GM12875 (cell line): Measurements from ENCODE around the gene ZNF460.

ENCODE experiments used
- H3K4me3 ChIP-seq: one replicate; pipeline ENCODE4 v1.5.1; 2011; ENCODE audit warnings: low read depth, low read length, control low read depth
- TF ChIP-seq, protein P1 (sequence below): IDR thresholded peaks from 2 replicates; pipeline ENCODE4 v1.5.1; 2011; ENCODE audit warnings: low read depth, mild to moderate bottlenecking, control low read depth, inconsistent platforms, low read length, moderate library complexity, borderline replicate concordance; ENCODE audit not compliant: insufficient read depth

ZNF460 gene

DNA sequence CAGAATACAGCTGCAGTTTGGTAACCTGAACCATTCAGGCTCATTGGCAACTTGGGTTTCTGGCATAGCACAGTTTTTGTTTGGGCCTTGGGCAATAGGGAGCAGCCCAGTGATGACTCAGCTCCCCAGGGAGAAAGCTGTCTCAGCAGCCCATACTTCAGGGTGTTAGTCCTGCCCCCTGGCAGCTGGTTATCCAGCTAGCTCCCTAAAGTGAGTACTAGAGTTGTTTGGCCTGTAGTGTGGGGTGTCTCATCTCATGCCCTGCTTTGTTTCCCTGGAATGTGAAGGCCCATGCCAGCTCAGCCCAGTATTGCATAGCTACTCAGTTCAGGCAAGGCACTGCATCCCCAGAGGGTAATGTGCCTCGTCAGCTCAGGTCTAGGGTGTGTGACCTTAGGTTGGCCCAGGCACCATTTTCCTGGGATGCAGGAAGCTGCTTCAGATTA lies 21.8 kb downstream of the ZNF460 start:
- no peak overlapping the region for H3K4me3 ChIP-seq
- TF ChIP-seq, protein P1, sequence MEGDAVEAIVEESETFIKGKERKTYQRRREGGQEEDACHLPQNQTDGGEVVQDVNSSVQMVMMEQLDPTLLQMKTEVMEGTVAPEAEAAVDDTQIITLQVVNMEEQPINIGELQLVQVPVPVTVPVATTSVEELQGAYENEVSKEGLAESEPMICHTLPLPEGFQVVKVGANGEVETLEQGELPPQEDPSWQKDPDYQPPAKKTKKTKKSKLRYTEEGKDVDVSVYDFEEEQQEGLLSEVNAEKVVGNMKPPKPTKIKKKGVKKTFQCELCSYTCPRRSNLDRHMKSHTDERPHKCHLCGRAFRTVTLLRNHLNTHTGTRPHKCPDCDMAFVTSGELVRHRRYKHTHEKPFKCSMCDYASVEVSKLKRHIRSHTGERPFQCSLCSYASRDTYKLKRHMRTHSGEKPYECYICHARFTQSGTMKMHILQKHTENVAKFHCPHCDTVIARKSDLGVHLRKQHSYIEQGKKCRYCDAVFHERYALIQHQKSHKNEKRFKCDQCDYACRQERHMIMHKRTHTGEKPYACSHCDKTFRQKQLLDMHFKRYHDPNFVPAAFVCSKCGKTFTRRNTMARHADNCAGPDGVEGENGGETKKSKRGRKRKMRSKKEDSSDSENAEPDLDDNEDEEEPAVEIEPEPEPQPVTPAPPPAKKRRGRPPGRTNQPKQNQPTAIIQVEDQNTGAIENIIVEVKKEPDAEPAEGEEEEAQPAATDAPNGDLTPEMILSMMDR, result no peak

GRCh38 chr19:57302727-57303401 lies 22.6 kb downstream of the ZNF460 start:
- TF ChIP-seq, protein P1, result no peak
- H3K4me3 ChIP-seq, result no peak overlapping the region

GRCh38 chr19:57305056-57305455 lies 24.8 kb downstream of the ZNF460 start:
- TF ChIP-seq, protein P1, result no peak
- no peak overlapping the region for H3K4me3 ChIP-seq

DNA sequence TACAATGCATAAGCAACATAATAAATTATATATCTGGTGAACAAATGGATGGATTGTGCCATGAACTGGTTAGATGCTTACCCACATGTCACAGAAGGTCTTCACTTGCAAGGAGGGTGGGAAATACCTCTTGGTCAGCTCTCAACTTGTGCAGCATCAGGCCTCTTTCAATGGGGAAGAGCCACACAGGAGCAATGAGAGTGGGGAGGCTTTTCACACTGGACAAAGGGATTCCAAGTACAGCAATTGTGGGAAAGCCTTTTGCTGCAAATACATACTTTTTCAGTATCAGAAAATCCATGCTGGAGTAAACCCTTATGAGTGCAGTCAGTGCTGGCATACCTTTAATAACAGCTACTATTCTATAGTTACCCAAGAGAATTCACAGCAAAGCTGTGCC lies 28.2 kb downstream of the ZNF460 start:
- no peak overlapping the region for H3K4me3 ChIP-seq
- TF ChIP-seq, protein P1, result no peak

DNA sequence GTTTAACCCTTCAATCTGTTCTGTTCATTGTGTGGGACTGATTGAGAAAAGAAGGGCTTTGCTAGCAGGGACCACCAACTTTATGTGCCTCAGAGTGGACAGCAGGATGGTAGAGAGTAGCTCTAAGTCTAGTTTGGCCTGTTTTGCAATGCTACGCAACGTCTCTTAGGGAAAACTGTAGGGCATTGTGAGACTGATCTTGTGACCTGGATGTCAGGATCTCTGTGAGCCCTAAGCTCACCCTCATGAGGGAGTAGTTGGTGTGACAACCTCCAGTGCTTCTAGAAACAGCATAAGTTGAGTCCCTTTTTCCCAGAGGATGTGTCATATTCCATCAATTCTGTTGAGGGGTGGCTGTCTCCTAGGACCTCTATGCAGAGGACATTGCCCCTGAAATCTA lies 30.5 kb downstream of the ZNF460 start:
- TF ChIP-seq, protein P1, result no peak
- no peak overlapping the region for H3K4me3 ChIP-seq

- H3K4me3 ChIP-seq, result no peak overlapping the region
- TF ChIP-seq, protein P1, result no peak
These were observed 33.9 kb downstream of the ZNF460 start for GRCh38 chr19:57314146-57314545.

DNA sequence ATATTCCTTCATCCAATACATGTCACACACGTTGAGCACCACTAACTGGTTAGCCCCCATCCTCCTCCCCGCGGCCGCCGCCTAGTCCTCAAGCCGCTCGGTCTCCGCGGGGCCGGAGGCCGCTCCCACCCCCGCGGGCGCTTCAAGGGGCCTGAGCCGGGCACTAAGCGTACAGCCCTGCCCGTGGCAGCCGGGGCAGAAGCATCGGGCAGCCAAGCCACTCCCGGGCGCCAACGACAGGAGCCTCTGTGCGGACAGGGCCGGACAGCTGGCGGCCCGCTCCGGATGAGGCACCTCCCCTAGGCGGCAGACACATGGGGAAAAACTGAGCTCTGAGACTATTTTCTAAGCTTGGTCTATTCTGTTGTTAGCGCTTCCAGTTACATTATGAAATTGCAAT lies 37.2 kb downstream of the ZNF460 start:
- no peak overlapping the region for H3K4me3 ChIP-seq
- TF ChIP-seq, protein P1, result no peak
